ENCODE measurements around the gene SLC25A39.
"Not testable (repeated sequence)": the region's sequence is repeated elsewhere in the genome, so short reads cannot be mapped to it uniquely, and the experiment has no call there.

SLC25A39 gene

DNA sequence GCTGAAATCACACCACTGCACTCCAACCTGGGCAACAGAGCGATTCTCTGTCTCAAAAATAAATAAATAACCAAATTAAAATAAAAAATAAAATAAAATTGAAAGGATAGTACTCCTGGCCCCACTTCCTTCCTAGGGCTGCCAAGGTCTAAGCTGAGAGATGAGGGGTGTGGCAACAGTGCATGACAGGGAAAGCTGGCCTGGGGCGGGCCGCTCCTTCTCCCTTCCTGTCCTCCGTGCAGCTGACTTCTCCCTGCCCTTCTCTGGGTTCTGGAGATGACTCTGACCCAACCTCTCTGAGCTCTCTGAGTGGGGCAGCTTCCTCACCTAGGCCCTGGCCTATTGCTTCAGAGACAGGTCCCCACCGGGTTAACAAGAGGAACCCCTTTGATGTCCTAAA lies 8.7 kb upstream of the SLC25A39 start:
- DNase-seq = no peak

DNA sequence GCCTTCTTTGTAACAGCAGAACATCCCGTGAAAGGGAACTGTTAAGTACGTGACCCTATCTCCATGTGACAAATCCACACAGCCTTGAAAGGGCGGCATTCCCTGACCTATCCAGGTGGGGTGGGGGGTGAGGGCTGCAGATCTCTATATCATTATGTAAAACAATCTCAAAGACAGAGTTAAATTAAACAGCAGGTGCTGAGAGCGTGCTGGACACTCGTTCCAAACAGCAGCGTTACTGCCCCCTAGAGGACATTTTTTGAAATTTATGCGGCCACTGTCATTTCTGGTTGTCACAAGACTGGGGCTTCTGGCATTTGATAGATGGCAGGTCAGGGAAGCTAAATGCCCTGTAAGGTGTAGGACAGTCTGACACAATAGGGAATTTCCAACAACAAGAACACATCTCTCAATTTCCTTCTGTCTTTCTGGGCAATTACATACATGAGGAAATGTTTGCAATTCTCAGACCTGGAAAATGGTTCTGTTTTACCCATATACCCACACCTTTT lies 6.7 kb upstream of the SLC25A39 start:
- peak in 4 of 5 experiments; percentile 44 to 67 (median 60) for DNase-seq

DNA sequence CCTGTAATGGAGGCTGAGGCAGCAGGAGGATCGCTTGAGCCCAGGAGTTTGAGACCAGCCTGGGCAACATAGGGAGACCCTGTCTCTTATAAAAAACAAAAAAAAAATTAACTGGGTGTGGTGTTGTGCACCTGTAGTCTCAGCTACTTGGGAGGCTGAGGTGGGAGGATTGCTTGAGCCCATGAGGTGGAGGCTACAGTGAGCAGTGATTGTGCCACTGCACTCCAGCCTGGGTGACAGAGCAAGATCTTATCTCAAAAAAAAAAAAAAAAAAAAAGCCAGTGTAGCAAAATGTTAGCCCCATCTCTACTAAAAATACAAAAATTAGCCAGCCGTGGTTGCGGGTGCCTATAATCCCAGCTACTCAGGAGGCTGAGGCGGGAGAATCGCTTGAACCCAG lies 5.6 kb upstream of the SLC25A39 start:
- DNase-seq = not testable (repeated sequence)

- DNase-seq = not testable (repeated sequence)
Measured at GRCh38 chr17:44329516-44329915, 4.9 kb upstream of the SLC25A39 start.

GRCh38 chr17:44327715-44328449 lies 3.3 kb upstream of the SLC25A39 start:
- DNase-seq = no peak

- DNase-seq = peak; percentile 82 to 98 (median 91)
Measured at GRCh38 chr17:44326861-44327444, 2.3 kb upstream of the SLC25A39 start.

- no peak for DNase-seq
Measured at GRCh38 chr17:44324092-44324570, 492 bp downstream of the SLC25A39 start.

GRCh38 chr17:44323359-44324091 lies 1.1 kb downstream of the SLC25A39 start:
- no peak for DNase-seq

- no peak for DNase-seq
Measured at GRCh38 chr17:44322236-44322895, 2.3 kb downstream of the SLC25A39 start.

- DNase-seq = no peak
Measured at GRCh38 chr17:44321246-44322120, 3.1 kb downstream of the SLC25A39 start.

DNA sequence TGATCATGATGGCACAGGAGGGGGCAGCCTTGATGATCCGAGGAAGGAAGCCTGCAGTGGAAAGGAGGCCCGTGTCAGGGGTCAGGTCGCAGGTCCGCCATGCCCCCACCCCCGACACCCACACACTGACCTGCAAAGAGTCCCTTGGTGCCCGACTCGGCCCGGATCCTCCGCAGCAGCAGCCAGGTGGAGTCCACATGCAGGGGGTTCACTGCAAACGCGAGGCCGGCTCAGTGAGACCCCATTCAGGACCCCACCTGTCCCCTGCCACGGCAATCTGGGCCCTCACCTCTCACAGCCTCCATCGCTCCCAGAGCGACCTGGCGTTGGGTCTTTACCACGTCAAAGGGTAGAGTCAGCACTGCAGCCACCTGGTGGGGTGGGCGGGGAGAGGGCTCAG lies 4.6 kb downstream of the SLC25A39 start:
- no peak for DNase-seq

DNA sequence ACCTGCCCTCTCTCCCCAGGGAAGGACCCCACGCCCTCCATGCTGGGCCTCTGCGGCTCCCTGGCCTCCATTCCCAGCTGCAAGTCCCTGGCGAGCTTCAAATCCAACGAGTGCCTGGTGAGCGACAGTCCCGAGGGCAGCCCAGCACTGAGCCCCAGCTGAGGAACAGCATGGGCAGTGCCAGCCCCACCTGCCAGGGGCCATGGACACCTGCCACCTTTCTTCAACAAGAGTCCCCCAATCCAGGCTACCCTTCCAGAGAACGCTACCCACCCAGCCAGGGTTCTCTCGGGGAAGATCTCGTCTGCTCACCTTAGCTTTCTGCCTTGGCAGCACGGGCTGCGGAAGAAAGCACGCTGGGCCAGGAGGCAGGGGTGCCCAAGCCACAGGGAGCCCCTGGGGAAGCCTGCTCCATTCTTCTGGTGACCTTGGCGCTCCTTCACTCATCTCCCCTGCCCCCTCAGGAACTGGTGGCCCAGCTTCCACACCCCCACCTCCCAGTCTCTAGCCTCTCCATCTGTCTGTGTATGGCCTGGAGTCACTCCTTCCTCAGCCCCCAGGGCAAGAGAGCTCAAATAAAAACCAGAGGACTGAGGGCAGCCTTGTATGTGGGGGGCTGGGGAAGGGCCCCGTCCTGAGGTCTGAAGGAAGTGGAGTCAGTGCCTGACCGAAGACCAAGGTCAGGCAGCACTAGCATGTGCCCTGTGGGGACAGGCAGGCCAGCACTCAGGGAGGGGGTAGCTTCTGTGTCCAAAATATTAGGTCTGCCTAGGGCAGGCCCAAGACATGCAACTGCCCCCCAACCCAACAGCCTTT lies 6.3 kb downstream of the SLC25A39 start:
- no peak for DNase-seq

GRCh38 chr17:44317545-44317944 lies 7.1 kb downstream of the SLC25A39 start:
- no peak for DNase-seq

- no peak for DNase-seq
Measured at GRCh38 chr17:44315760-44316731, 8.6 kb downstream of the SLC25A39 start.

DNA sequence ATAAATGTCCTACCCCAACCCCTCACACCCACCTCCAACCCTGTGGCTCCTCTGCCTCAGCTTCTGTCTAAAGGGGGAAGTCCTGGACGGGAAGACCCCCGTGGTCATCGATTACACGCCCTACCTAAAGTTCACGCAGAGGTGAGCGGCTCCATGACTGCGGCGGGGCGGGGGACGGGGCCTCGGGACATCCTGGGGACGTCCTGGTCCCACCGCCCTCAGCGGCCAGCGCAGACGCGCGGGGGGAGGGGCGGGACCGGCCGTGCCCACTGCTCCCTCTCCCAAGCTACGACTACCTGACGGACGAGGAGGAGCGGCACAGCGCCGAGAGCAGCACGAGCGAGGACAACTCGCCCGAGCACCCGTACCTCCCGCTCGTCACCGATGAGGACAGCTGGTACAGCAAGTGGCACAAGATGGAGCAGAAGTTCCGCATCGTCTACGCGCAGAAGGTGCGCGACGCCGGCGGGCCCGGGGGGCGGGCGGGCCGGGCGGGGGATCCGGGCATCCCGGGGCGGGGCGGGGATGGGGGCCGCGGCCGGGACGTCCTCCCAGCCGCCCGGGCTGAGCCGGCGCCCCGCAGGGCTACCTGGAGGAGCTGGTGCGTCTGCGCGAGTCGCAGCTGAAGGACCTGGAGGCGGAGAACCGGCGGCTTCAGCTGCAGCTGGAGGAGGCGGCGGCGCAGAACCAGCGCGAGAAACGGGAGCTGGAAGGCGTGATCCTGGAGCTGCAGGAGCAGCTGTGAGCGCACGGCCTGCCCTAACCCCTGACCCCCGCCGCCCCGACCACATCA lies 9.6 kb downstream of the SLC25A39 start:
- DNase-seq = peak in 2 of 5 experiments; percentile 35 to 68

DNA sequence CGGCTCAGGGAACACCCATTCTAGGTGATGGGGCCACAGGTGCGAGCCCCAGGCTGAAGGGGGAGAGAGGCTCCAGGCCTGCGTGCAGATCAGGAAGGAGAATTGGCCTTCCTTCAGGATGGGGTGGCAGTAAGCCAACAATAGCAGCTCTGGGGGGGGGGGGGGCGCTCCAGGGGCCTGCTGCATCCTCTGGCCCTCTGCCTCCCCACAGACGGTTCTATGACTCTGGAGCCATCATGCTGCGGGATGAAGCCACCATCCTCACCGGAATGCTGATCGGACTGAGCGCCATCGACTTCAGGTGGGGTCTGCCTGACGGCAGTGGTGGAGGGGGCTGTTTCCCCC lies 10.1 kb downstream of the SLC25A39 start:
- DNase-seq = no peak

- DNase-seq = no peak
Measured at GRCh38 chr17:44314031-44314430, 10.6 kb downstream of the SLC25A39 start.

- DNase-seq = no peak
Measured at GRCh38 chr17:44312396-44313104, 12.1 kb downstream of the SLC25A39 start.

Data from T-helper 2 cell (primary cell).